ENCODE data around the gene FGF18. TPM values are rescaled to one million over a fixed set of nuclear protein-coding genes. Genes with fewer than 3 reads are reported as not detected.
"Not testable (repeated sequence)": the region's sequence is repeated elsewhere in the genome, so short reads cannot be mapped to it uniquely, and the experiment has no call there.

The FGF18 gene
- total RNA-seq, 1 donor from 2014 or later: 0.06 TPM

GRCh38 chr5:171397190-171397589 lies 22.3 kb upstream of the FGF18 start:
- peaks cover 5% of the 10 kb centered on the region for H3K9me3 ChIP-seq (ENCODE audit: low read depth)
- no peak overlapping the region for H3K27ac ChIP-seq
- no peaks in the 10 kb centered on the region for H3K4me1 ChIP-seq
- peaks cover 63% of the 10 kb centered on the region for H3K36me3 ChIP-seq
- Mint-ChIP-seq H3K4me3 (no peak overlapping the region), H3K27ac (no peak overlapping the region), H3K27me3 (ENCODE audit: insufficient read depth, low read depth) (peaks cover 4% of the 10 kb centered on the region), H3K9me3 (peaks cover 7% of the 10 kb centered on the region), H3K4me1 (peaks cover 6% of the 10 kb centered on the region), H3K36me3 (peaks cover 67% of the 10 kb centered on the region)
- DNase-seq (ENCODE audit: low spot score): no peak
- TF ChIP-seq CTCF (IDR thresholded peaks at IDR 0.05) (no peak), EZH2phosphoT487 (IDR thresholded peaks at IDR 0.05) (no peak), EZH2 (IDR thresholded peaks at IDR 0.05) (no peak)
- H3K9ac ChIP-seq: no peak overlapping the region
- H3K4me3 ChIP-seq: no peak overlapping the region
- H3K4me2 ChIP-seq: no peak overlapping the region
- peaks cover 99% of the 10 kb centered on the region for H3K79me2 ChIP-seq (ENCODE audit: low read depth)
- H4K20me1 ChIP-seq (ENCODE audit: low read depth): peaks cover 82% of the 10 kb centered on the region
- no peak overlapping the region for H2AFZ ChIP-seq (replicated peaks)
- no peaks in the 10 kb centered on the region for H3K27me3 ChIP-seq
- peaks cover 61% of the 10 kb centered on the region for H3F3A ChIP-seq (ENCODE audit: low read depth)

GRCh38 chr5:171397599-171397998 lies 21.8 kb upstream of the FGF18 start:
- peaks cover 66% of the 10 kb centered on the region for H3K36me3 Mint-ChIP-seq
- peaks cover 6% of the 10 kb centered on the region for H3K4me1 Mint-ChIP-seq

GRCh38 chr5:171398660-171399059 lies 20.8 kb upstream of the FGF18 start:
- peaks cover 49% of the 10 kb centered on the region for H3K36me3 ChIP-seq
- not testable (repeated sequence) for H3K27ac ChIP-seq; H3K4me1 ChIP-seq; H3K9me3 ChIP-seq (ENCODE audit: low read depth); H3K4me3 Mint-ChIP-seq; H3K4me1 Mint-ChIP-seq; H3K27ac Mint-ChIP-seq; DNase-seq (ENCODE audit: low spot score); H2AFZ ChIP-seq (replicated peaks); H3K27me3 Mint-ChIP-seq (ENCODE audit: insufficient read depth, low read depth); H3K27me3 ChIP-seq; H3K9me3 Mint-ChIP-seq; H3K4me3 ChIP-seq; H3K9ac ChIP-seq; H3K4me2 ChIP-seq
- H3K79me2 ChIP-seq (ENCODE audit: low read depth): peaks cover 84% of the 10 kb centered on the region
- peaks cover 67% of the 10 kb centered on the region for H4K20me1 ChIP-seq (ENCODE audit: low read depth)
- H3F3A ChIP-seq (ENCODE audit: low read depth): peaks cover 51% of the 10 kb centered on the region
- peaks cover 59% of the 10 kb centered on the region for H3K36me3 Mint-ChIP-seq

More at GRCh38 chr5:171397599-171397998, 21.8 kb upstream of the FGF18 start:
- Histone ChIP-seq H3K36me3 (peaks cover 59% of the 10 kb centered on the region), H3K27me3 (no peaks in the 10 kb centered on the region), H3F3A (ENCODE audit: low read depth) (peaks cover 60% of the 10 kb centered on the region), H3K79me2 (ENCODE audit: low read depth) (peaks cover 94% of the 10 kb centered on the region), H2AFZ (replicated peaks) (no peak overlapping the region), H3K9ac (no peak overlapping the region), H3K4me3 (no peak overlapping the region), H3K9me3 (ENCODE audit: low read depth) (peaks cover 5% of the 10 kb centered on the region), H3K4me2 (no peak overlapping the region), H3K4me1 (no peaks in the 10 kb centered on the region), H4K20me1 (ENCODE audit: low read depth) (peaks cover 78% of the 10 kb centered on the region), H3K27ac (no peak overlapping the region)
- no peak for TF ChIP-seq EZH2 (IDR thresholded peaks at IDR 0.05)
- no peak for TF ChIP-seq EZH2phosphoT487 (IDR thresholded peaks at IDR 0.05)
- no peak for TF ChIP-seq CTCF (IDR thresholded peaks at IDR 0.05)
- Mint-ChIP-seq H3K27ac (no peak overlapping the region), H3K4me3 (no peak overlapping the region), H3K27me3 (ENCODE audit: insufficient read depth, low read depth) (peaks cover 4% of the 10 kb centered on the region), H3K9me3 (peaks cover 8% of the 10 kb centered on the region)
- DNase-seq (ENCODE audit: low spot score): no peak

- no peak overlapping the region for H3K4me3 Mint-ChIP-seq
- H3K27me3 ChIP-seq: no peaks in the 10 kb centered on the region
- H3K4me1 ChIP-seq: no peaks in the 10 kb centered on the region
- DNase-seq (ENCODE audit: low spot score): no peak
- H3F3A ChIP-seq (ENCODE audit: low read depth): peaks cover 47% of the 10 kb centered on the region
- peaks cover 51% of the 10 kb centered on the region for H3K36me3 ChIP-seq
- H3K27ac ChIP-seq: no peak overlapping the region
- no peak overlapping the region for H3K9ac ChIP-seq
- peaks cover 4% of the 10 kb centered on the region for H3K27me3 Mint-ChIP-seq (ENCODE audit: insufficient read depth, low read depth)
- H3K9me3 Mint-ChIP-seq: peaks cover 12% of the 10 kb centered on the region
- H3K79me2 ChIP-seq (ENCODE audit: low read depth): peaks cover 74% of the 10 kb centered on the region
- no peak overlapping the region for H2AFZ ChIP-seq (replicated peaks)
- H3K4me3 ChIP-seq: no peak overlapping the region
- H3K9me3 ChIP-seq (ENCODE audit: low read depth): peaks cover 5% of the 10 kb centered on the region
- H3K4me1 Mint-ChIP-seq: peaks cover 6% of the 10 kb centered on the region
- no peak for TF ChIP-seq EZH2 (IDR thresholded peaks at IDR 0.05)
- TF ChIP-seq CTCF (IDR thresholded peaks at IDR 0.05): no peak
- no peak for TF ChIP-seq EZH2phosphoT487 (IDR thresholded peaks at IDR 0.05)
- peaks cover 57% of the 10 kb centered on the region for H4K20me1 ChIP-seq (ENCODE audit: low read depth)
- H3K36me3 Mint-ChIP-seq: peaks cover 57% of the 10 kb centered on the region
- H3K4me2 ChIP-seq: no peak overlapping the region
- H3K27ac Mint-ChIP-seq: no peak overlapping the region
Observed at GRCh38 chr5:171400169-171400568, 19.3 kb upstream of the FGF18 start.

Data from neural progenitor cell (in vitro differentiated cells).